Fibroblast of the aortic adventitia (primary cell): ENCODE data around the gene GREM2. TPM values are rescaled to one million over a fixed set of nuclear protein-coding genes. Genes with fewer than 3 reads are reported as not detected.
A peak's percentile ranks its signal among the peaks of the same experiment; 100 is the strongest.

ENCODE experiments used
- DNase-seq: peaks from one replicate; pipeline ENCODE4 v3.0.0-alpha.2; 2010; ENCODE audit warnings: low read depth
- H3K4me3 ChIP-seq: 2 replicates; pipeline ENCODE4 v1.5.1; 2011; ENCODE audit warnings: low read depth, mild to moderate bottlenecking, control low read depth, low read length, moderate library complexity
- CTCF ChIP-seq: IDR thresholded peaks from 2 replicates; pipeline ENCODE4 v1.5.1; 2011; ENCODE audit warnings: mild to moderate bottlenecking, low read length, control low read depth, inconsistent platforms; ENCODE audit not compliant: insufficient read depth
- total RNA-seq: library from RNA; depleted of rRNA; stranded (reverse); fragments of >200 nt; gene quantifications from 2 replicates; pipeline ENCODE4 v1.2.3, GENCODE V29; 2012; ENCODE audit warnings: low replicate concordance

GREM2 gene
- total RNA-seq, 1 donor: 26.8 TPM

- no peak for TF ChIP-seq CTCF
- DNase-seq: peak; percentile 39
- H3K4me3 ChIP-seq: no peak overlapping the region
Observed at GRCh38 chr1:240538776-240539430, 73.1 kb downstream of the GREM2 start.

- no peak for DNase-seq
- TF ChIP-seq CTCF: no peak
- H3K4me3 ChIP-seq: no peak overlapping the region
Observed at GRCh38 chr1:240533154-240533780, 78.7 kb downstream of the GREM2 start.

GRCh38 chr1:240528591-240528990 is 83.4 kb downstream of the GREM2 start:
- no peak for DNase-seq
- no peak overlapping the region for H3K4me3 ChIP-seq
- TF ChIP-seq CTCF: no peak

GRCh38 chr1:240527086-240527485 is 84.9 kb downstream of the GREM2 start:
- no peak for DNase-seq
- H3K4me3 ChIP-seq: no peak overlapping the region
- no peak for TF ChIP-seq CTCF

- DNase-seq: no peak
- no peak for TF ChIP-seq CTCF
- no peak overlapping the region for H3K4me3 ChIP-seq
Observed at GRCh38 chr1:240526312-240526711, 85.6 kb downstream of the GREM2 start.

GRCh38 chr1:240524356-240525069 is 87.4 kb downstream of the GREM2 start:
- no peak for TF ChIP-seq CTCF
- no peak overlapping the region for H3K4me3 ChIP-seq
- DNase-seq: peak; percentile 49
